Measurements from ENCODE around the gene BHMT.
"Not testable (repeated sequence)": the region's sequence is repeated elsewhere in the genome, so short reads cannot be mapped to it uniquely, and the experiment has no call there.

BHMT gene

GRCh38 chr5:79111960-79112702, 522 bp downstream of the BHMT start:
- in situ Hi-C loops (cut with HindIII; ENCODE audit: low sequenced_read_pairs): no loop called here

- in situ Hi-C loops (cut with HindIII; ENCODE audit: low sequenced_read_pairs): no loop called here
Observed at GRCh38 chr5:79112703-79113058, 1.1 kb downstream of the BHMT start.

- in situ Hi-C loops (cut with HindIII; ENCODE audit: low sequenced_read_pairs): no loop called here
Observed at GRCh38 chr5:79119486-79119885, 7.9 kb downstream of the BHMT start.

GRCh38 chr5:79120221-79120620, 8.6 kb downstream of the BHMT start:
- in situ Hi-C loops (cut with HindIII; ENCODE audit: low sequenced_read_pairs): no loop called here

DNA sequence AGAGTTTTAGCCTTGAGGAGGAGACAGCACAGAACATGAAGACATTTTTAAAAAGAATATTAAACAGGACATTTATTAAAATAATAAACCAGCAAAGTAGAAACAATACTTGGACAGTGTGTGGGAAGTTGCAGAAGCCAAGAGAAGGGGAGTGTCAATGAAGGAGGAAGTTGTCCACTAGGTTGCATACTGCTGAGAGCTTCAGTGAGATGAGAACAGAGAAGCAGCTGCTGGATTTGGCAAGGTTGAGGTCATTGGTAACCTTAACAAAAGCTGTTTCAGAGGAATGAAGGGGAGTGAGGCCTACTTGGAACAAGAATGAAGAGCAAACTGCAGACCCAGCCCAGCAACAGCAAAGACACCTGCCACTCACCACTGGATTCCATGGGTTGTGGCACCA, 11.4 kb downstream of the BHMT start:
- in situ Hi-C loops (cut with HindIII; ENCODE audit: low sequenced_read_pairs): no loop called here

DNA sequence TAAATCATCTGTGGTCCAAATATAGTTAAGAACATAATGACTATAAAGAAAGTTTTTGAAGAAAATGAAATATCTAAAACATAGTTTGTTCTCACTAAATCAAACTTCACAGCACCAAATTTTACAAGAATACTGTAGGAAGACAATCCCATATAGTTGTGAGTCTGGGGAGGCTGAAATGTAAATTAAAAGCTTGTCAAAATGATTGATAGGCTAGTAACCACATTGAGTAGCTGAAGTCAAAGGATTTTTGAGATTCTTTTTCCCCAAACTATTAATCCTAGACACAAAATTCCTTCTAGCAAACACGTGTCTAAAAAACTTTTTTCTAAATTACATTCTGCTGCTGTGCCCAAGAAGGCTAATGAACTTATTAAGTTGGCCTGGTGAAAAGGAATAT, 13.0 kb downstream of the BHMT start:
- in situ Hi-C loops (cut with HindIII; ENCODE audit: low sequenced_read_pairs): no loop called here

DNA sequence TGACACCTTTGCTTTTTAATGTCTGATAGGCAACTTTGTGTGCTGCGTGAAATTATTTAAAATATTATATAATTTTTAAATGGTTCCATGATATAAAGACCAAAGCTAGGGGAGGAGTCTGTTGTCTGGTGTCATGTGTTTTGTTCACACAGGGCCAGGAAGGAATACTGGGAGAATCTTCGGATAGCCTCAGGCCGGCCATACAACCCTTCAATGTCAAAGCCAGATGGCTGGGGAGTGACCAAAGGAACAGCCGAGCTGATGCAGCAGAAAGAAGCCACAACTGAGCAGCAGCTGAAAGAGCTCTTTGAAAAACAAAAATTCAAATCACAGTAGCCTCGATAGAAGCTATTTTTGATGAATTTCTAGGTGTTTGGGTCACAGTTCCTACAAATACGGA, 19.2 kb downstream of the BHMT start:
- in situ Hi-C loops (cut with HindIII; ENCODE audit: low sequenced_read_pairs): loop anchor here (5.0 kb wide), 1 partner anchor 43 kb away; no protein-coding TSS in a partner anchor

DNA sequence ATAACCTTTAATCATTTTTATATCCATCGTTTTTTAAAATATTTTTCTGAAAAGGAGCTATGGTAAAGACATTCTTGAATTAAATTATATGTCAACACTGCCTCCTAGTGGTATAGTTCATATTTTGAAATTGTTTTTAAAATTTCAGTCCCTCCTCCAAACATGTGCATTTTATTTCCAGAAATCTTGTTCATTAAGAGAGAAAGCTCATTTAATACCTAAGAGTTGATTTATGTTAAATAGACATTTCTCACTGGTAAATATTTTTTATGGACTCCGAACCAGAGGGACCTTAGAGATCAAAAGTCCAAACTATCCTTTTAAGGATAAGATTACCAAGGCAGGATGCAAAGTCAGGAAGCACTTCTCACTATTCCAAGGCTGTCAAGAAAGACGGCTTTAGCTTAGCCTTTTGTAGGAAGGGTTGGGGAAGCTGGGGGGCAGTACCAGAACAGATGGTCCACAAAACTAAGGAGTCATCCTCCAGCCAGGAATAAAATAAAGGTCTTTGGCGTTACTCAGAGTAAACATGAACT, 21.6 kb downstream of the BHMT start:
- in situ Hi-C loops (cut with HindIII; ENCODE audit: low sequenced_read_pairs): loop anchor here (5.0 kb wide), 1 partner anchor 46 kb away; no protein-coding TSS in a partner anchor

DNA sequence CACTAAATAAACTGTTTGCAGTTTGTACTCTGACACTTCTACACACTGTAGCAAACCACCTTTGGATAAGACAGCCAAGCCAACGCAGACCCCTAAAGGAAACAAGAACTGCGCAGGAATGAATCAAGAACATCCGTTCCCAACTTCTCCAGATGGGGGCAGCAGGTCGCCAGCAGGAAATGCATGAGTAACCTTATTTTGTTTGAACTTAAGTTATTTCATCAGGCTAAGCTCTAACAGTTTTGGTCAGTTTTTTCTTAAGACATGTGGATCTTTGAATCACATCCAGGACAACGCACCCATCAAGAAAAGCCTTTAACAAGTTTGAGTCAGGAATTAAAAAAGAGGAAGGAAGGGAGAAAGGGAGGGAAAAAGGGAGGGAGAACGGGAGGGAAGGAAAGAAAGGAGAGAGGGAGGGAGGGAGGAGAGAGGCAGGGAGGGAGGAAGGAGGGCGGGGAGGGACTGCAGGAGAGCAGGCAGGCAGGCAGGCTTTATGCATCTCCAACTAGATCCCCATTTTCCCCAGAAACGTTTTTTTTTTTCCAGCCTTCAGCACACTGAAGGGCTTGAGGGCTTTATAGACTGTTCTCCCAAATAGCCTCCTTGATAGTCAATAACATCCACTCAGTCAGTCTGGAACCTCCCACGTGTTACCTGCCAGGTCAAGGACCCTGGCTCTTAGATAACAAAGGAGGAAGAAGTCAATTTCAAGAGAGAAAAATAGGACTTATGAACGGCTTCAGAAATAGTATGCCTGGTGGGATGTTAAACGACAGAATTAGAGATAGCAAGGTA, 22.2 kb downstream of the BHMT start:
- in situ Hi-C loops (cut with HindIII; ENCODE audit: low sequenced_read_pairs): loop anchor here (5.0 kb wide), 1 partner anchor 47 kb away; no protein-coding TSS in a partner anchor

DNA sequence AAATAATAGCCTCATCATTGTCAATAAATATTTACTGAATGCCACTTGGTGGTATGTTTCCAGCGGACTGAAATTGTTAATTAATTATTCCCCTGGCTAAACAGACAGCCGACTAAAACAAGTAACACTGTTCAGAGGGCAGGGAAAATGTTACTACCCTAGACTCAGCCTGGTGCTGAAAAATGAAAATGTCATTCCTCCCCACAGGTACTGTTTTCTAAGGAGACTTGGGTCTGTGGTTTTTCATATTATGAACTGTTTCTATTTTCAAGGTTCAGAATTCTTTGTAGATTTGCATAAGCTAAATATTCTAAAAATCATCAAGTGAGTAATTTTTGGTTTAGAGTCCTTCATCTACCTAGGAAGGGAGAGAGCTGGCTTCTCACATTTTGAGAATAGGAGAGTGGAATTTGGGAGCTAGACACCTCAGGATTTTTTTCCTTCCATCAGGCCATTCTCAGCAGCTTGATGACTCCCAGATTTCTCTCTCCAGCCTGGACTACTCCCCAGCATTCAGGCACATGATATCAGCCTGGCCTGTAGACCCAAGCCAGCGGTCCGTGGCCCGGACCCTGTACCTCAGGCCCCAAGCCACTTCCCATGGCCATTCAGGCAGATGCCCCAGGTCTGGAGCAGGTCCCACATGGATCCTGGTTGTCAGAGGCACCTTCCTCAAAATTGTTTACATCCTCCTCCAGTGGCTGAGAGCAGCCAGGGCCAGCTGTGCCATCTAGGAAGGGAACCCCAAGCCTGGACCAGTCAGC, 24.4 kb downstream of the BHMT start:
- in situ Hi-C loops (cut with HindIII; ENCODE audit: low sequenced_read_pairs): no loop called here

DNA sequence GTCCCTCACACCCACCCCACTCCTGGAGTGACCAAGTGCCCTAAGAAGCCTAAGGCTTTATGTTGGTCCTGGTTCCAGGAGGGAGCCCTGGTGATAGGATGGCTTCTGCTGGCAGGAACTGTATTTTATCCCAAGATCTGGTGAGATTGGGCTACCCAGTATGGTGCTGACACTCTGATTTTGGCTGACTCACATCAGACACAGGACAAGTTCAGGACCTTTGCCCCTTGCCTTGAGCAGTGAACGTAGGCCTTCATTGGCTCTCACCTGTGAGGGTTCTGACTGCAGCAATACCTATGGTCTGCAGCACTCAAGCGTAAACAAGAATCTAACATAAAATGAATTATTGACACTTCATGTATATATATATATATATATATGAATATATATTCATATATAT, 25.0 kb downstream of the BHMT start:
- in situ Hi-C loops (cut with HindIII; ENCODE audit: low sequenced_read_pairs): no loop called here

GRCh38 chr5:79140553-79140952, 28.9 kb downstream of the BHMT start:
- in situ Hi-C loops (cut with HindIII; ENCODE audit: low sequenced_read_pairs): no loop called here

DNA sequence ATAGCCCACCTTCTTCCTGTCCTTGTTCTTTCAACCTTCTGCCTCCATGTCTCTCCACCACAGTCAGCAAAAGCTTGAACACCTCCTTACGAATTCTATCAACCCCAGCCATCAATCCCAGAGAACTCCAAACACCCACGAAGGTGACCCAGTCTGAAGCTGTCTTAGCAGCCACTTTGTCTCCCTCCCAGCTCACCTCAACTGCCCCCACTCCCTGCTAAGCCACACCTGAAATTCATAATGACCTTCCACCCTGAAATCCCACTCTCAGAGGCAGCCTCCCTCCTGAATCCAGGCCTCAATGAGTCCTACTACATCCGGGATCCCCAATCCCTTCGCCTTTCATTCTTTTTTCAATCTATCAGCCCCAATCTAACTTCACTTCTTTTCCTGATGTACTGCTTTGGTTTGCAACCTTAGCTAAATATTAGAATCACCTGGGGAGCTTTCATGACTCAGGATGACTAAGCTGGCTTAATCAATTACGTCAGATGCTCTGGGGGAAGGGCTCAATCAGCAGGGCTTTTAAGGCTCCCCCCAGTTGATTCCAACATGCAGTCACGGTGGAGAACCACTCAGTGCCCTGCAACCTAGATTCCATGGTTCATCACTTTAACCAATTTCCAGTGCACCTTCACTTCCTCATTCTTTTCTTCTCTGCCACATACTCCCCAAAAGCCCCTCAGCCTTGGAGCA, 32.2 kb downstream of the BHMT start:
- in situ Hi-C loops (cut with HindIII; ENCODE audit: low sequenced_read_pairs): no loop called here

DNA sequence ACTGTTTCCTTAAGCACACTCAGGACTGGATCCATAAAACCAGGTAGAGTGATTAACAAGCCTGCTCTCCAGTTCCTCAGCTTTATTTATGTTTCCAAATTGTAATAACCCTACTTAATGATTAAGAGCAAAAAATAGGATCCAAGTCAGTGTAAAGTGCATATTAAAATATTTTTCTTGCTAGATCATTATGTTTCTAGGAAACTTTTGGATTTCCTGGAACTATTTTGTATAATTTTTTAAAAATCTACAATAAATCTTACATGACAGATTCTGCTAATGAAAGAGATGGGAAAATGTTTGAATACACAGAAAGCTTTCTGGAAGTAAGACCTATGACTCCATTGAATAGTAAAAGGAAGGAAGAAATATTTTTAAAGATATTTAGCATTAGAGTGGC, 35.5 kb downstream of the BHMT start:
- in situ Hi-C loops (cut with HindIII; ENCODE audit: low sequenced_read_pairs): no loop called here

- in situ Hi-C loops (cut with HindIII; ENCODE audit: low sequenced_read_pairs): no loop called here
Observed at GRCh38 chr5:79149433-79149832, 37.8 kb downstream of the BHMT start.

DNA sequence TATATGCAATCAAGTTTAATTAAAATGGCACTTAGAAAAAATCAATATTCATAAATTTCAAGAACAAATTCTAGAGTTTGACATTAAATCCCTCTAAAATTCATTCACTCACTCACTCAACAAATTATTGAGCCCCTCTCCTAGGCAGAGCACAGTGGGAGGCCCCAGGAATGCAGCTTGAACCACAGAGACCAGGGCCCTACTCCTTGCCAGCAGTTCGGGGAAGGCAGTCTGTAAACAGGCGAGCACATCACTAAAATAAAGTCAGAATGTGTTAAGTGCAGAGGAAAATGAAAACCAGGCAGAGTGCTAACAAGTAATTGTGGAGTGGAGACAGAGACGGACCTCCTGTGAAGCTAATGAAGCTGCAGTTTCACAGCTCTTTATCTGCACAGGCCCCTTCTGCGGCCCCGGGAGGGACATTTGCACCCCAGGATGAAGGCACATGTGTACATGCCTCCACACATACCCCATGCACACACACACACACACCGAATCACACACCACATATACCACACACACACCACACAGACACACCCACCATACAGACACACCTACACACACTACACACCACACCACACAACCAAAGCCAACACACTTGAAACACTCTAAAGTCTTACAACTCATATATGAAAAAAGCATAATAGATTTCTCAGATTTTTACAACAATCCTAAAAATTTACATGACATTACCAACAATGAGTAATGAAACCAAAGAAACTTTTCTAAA, 40.5 kb downstream of the BHMT start:
- in situ Hi-C loops (cut with HindIII; ENCODE audit: low sequenced_read_pairs): no loop called here

GRCh38 chr5:79157305-79157704, 45.7 kb downstream of the BHMT start:
- in situ Hi-C loops (cut with HindIII; ENCODE audit: low sequenced_read_pairs): no loop called here

GRCh38 chr5:79161647-79162046, 50.0 kb downstream of the BHMT start:
- in situ Hi-C loops (cut with HindIII; ENCODE audit: low sequenced_read_pairs): not testable (repeated sequence)

GRCh38 chr5:79168031-79168430, 56.4 kb downstream of the BHMT start:
- in situ Hi-C loops (cut with HindIII; ENCODE audit: low sequenced_read_pairs): no loop called here

GRCh38 chr5:79170661-79171060, 59.1 kb downstream of the BHMT start:
- in situ Hi-C loops (cut with HindIII; ENCODE audit: low sequenced_read_pairs): no loop called here

Measured in endothelial cell of hepatic sinusoid (primary cell).